Measurements from ENCODE around the gene SEC24C.

- TF ChIP-seq CTCF (conservative IDR thresholded peaks at IDR 0.05; ENCODE audit: low read depth, low read length) (no peak), EZH2 (IDR thresholded peaks at IDR 0.05; ENCODE audit: borderline replicate concordance, low read depth, low read length, poor library complexity, severe bottlenecking) (no peak)
These were observed 18.7 kb downstream of the SEC24C start for GRCh38 chr10:73762915-73763314.
